DMS79 treated with DMSO at 0.1 percent for 48 hours (cell line): ENCODE data around the gene RAP1B.
"Not testable (repeated sequence)": the region's sequence is repeated elsewhere in the genome, so short reads cannot be mapped to it uniquely, and the experiment has no call there.

Experiments
- DNase-seq: peaks from one replicate; lab custom pipeline; 2025; lab: John Stamatoyannopoulos, UW

RAP1B gene

DNA sequence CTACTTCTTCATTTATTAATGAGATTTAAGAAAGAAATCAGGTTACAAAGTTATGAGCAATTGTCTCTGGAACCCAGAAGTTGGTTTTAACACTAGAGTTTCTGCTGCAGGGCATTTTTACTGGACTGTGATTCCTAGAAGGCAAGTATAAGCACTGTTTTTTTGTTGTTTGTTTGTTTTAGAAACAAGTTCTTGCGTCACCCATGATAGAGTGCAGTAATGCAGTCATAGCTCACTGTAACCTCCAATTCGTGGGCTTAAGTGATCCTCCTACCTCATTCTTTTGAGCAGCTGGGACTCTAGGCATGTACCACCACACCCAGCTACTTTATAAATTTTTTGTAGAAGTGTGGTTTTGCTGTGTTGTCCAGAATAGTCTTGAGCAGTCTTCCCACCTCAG is 25.6 kb downstream of the RAP1B start:
- DNase-seq: no peak

- not testable (repeated sequence) for DNase-seq
Observed at GRCh38 chr12:68637439-68637838, 26.7 kb downstream of the RAP1B start.

GRCh38 chr12:68638171-68638570 is 27.5 kb downstream of the RAP1B start:
- DNase-seq: no peak

- DNase-seq: no peak
Observed at GRCh38 chr12:68638721-68639395, 28.2 kb downstream of the RAP1B start.

GRCh38 chr12:68639396-68639767 is 28.7 kb downstream of the RAP1B start:
- no peak for DNase-seq

GRCh38 chr12:68641138-68641537 is 30.4 kb downstream of the RAP1B start:
- no peak for DNase-seq

DNA sequence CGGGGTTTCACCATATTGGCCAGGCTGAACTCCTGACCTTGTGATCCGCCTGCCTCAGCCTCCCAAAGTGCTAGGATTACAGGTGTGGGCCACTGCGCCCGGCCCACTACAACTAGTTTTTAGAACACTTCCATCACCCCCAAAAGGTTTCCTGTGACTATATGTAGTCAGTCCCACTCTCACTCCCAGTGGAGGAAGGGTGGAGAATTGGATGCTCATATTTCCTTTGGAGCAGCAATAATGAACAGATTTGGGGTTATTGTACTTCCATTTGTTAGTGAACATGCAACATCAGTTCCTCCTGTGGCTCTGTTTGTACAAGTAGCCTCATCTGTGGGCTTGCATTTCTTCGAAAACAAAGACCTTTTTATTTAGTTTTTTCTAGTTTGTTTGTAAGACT is 35.8 kb downstream of the RAP1B start:
- no peak for DNase-seq

DNA sequence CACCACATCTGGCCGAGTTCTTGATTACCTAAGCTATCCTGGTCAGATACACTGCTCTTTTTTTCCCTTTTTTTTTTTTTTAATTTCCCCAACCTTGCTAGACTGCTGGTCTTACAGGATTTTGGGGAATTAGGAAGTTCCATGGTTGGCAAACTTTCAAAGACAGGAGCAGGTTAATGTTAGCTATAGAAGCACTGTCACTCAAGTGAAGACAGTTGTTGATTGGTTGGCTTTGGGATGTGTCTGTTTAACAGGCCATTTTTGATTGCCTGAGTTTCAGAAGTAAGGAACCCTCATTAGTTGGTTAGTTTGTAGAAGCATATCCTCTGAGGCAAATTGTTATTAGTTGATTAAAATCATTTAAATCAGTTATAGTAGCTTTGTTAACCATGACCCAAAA is 36.8 kb downstream of the RAP1B start:
- no peak for DNase-seq

DNA sequence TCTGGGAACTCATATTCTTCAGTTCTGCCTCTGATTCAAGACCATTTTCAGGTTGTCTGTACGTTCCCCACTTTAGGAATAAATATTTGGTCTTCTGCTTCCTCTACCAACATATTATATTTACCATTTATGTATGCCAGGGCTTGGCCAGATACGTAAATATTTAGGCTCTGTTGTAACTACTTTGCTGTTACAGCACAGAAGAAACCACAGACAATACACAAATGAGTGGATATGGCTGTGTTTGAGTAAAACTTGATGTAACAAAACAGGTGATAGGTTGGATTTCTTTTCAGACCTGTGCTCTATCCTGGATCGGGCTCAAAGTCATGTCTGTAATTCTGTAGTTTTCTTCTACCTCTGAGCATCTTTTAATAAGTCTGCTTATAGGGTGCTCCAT is 37.5 kb downstream of the RAP1B start:
- no peak for DNase-seq

- DNase-seq: no peak
Observed at GRCh38 chr12:68665016-68665569, 54.4 kb downstream of the RAP1B start.

DNA sequence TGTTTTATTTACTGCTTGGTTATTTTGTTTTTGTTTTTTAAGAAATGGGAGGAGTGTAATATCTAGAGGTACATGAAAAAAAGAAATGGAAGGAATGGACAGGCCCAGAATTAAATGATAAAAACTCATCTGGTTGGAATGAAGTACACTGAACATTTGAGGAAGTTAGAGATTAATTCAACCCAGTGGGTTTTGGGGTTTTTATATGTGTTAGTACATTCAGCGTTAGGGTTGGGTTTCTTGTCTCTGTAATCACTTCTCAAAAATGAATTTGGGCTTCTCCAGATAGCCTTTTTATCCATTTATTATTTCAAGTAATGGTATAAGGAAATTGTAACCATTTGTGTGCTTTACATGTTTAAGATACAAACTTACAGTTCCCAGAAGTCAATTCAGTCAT is 56.6 kb downstream of the RAP1B start:
- DNase-seq: no peak

GRCh38 chr12:68667896-68668295 is 57.2 kb downstream of the RAP1B start:
- DNase-seq: no peak

DNA sequence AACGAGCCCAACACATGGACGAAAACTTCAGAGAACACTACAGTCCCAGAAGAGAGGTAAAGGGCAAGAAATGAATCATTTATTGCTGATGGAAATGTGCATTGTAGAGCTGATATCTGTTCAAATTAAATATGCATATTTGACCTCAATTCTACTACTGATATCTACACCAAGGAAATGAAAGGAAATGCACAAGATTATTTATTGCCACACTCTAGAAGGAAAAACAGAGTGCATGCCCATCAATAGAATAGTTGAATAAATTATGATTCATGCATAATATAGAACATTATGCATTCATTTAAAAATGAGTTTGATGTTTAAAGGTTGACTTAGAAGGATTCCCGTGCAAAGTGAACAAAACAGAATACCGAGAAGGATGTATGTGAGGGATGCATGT is 60.5 kb downstream of the RAP1B start:
- DNase-seq: no peak

DNA sequence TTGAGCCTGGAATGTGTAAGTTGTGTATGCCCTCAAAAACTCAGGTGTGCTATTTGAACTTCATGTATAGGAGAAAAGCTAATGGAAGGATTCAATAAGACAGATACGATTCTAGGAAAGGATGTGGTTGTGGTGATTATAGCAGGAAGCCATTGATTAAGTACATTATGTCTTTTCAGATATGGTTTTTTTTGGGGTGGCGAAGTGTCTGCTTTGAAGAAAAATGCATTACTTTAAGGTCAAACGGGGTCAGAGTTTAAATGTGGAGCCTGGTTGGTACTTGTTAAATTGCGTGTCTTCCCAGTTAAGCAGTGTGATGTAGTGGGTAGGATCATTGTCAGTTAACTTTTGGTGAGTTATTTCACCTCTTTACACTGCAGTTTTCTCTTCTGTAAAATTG is 63.1 kb downstream of the RAP1B start:
- no peak for DNase-seq

DNA sequence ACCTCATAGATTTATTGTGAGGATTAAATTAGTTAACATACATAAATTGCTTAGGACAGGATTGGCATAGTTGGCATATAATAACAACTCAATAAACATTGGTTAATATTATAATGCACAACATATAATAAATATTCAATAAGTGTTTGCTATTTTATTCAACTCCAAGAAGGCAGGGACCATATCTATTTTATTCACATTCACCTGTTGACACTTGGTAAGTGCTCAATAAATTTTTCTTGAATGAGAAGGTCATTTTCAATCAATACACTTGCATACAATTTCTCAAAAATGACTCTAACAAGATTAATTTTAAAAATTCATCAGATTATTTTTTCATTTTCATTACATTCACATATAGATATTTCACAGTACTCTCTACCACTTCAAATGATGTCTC is 63.7 kb downstream of the RAP1B start:
- no peak for DNase-seq

DNA sequence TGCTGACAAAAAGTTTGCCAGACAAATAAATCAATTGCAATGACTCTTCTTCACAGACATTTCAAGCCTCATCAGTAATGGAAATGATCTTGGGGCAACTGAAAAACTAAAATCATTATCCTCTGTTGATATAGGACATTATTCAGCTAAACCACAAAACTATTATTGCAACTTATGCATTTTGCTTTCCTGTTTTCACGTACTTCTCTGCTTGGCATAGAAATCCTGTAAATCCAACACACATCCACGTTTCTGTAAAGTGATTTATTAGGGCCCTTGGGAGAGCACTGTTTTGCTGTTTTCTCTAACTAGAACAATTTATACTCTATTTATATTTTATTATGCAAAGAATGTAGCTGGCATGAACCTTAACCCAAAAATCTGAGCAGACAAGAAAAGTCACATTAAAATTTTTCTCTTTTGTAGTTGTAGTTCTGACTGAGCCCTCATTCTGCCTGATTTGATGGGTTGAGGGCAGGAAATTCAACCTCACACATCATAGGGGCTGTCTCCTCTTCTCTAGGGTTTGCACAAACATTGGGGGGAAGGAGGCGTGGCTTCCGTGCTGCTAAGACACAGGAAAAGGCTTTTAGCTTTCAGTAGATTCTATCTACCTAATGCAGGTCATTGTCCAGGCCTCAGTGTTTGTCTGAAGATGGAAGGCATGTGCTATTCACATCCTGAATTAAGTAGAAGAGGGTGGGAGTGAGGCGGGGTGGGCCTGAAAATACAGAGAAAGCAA is 64.6 kb downstream of the RAP1B start:
- DNase-seq: no peak

GRCh38 chr12:68676854-68677253 is 66.2 kb downstream of the RAP1B start:
- not testable (repeated sequence) for DNase-seq

- no peak for DNase-seq
Observed at GRCh38 chr12:68686262-68686594, 75.5 kb downstream of the RAP1B start.

DNA sequence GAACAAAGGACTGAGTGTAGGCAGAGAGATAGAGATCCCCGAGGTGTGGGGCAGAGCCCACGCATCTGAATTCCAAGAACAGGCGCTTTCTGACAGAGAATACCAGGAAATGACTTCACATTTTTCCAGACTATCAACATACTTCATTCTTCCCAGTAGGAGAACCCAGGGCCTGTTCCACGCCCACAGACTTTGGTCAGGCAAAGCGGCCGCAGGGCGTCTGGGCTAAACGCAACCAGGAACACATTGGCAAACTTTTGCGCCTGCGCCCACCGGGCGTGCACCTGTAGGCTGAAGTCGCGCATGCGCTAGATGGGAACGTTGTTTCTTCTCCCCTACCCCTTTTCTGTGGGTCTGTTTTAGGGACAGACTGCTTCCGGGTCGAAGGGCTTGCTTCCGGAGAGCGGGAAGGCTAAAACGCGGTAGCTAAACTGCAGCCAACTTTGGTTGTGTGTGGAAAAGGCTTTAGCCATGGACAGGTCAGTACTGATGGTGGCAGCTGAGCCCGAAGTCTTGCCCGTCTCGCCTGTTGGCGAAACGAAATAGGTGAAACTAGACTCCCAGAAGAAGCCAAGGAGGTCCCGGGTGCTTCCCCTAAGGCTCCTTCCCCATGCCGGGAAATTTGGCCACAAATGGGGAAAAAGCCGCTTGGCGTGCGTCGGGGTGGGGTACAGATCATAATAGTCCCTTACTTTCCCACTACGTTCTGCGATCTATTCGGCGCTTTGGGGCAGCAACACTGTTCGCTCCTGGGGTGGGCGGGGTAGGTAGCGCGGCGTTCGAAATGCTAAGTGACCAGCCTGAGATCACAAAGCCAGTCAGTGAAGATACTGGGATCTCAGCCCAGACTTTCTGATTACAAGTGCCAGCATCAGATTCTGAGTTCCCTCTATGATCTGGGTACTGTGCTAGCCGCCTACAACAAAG is 76.2 kb downstream of the RAP1B start, which contains the start of gene NUP107:
NUP107 (plus strand) TSS at position 384 of the 927 bp plus-strand sequence; CDS start at position 472, 88 bp downstream.
- DNase-seq: peak; percentile 87

DNA sequence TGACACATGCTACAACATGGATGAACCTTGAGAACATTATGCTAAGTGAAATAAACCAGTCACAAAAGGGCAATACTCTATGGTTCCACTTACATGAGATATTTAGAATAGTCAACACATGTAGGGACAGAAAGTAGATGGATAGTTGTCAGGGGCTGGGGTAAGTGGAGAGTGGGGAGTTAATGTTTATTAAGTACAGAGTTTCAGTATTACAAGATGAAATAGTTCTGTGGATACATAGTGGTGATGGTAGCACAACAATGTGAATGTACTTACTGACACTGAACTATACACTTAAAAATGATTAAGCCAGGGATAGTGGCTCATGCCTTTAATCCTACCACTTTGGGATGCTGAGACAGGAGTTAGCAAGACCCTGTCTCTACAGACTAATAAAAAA is 84.8 kb downstream of the RAP1B start:
- no peak for DNase-seq

DNA sequence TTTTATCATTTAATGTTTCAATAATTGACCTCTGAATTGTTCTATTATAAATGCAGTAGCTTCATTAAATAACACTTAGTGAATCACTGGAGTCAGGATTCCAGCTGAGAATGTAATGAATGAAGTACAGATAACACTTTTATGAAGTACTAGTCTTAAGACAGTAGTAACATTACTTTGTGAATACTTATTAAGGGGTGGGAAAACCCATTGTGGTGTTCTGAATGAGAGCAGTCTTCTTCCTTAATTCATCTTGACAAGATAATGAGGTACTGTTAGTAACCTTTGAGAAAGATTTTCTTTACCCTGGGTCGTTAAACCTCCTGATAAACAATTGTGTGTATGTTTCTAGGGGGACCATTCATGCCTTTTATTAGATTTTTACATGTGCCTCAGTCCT is 88.8 kb downstream of the RAP1B start:
- DNase-seq: no peak
